HL-60/S4 (cell line): ENCODE data around the gene COL20A1.

Experiments used
- in situ Hi-C: fragments of 300-500 bp; cut with MboI; formaldehyde crosslinking; loops from 2 replicates; pipeline ENCODE4 v1.14.3; 2022; ENCODE audit warnings: low sequenced_read_pairs

COL20A1 gene

DNA sequence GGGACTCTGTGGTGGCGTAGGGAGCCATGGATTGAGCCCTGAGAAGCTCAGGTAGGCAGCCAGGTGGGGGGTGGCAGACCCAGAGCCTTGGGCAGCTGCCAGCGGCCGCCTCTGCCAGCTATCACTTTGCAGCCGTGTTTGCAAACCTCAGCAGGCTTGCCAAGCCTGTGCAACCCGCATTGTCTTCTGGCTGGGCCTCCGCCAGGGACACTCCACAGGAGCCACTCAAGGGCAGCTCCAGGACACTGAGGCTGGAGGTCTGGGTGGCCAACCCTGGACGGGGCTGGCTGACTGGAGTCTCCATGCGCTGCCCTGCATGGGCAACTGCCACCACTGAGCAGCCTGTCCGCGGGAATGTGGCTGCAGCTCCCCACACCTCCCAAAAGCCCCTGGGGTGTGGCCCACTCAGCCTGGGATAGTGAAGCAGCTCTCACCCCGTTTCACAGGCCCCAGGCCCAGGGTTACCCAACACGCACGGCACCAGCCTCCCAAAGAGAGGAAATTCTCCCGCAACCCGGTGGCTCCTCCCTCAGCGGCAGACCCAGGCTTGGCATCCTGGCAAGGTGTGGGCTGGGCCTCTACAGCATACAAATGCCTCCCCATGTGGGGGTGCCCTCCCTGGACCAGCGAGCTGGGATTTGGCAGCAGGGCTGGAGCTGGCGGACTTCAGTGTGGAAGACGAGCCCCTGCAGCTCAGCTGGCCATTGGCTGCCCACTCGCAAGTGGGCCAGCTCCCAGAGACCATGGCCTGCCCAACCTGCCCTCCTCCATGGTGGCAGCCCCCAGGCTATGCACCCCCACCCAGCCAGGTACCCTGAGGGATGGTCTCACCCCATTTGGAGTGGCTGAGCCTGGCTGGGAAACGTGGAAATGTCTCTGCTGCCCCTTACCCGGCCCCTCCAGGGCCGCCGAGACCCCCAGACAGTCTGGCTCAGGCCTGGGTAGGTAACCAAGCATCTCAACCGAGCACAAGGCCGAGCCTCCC, 65.2 kb downstream of the COL20A1 start:
- in situ Hi-C loops: no loop called here

DNA sequence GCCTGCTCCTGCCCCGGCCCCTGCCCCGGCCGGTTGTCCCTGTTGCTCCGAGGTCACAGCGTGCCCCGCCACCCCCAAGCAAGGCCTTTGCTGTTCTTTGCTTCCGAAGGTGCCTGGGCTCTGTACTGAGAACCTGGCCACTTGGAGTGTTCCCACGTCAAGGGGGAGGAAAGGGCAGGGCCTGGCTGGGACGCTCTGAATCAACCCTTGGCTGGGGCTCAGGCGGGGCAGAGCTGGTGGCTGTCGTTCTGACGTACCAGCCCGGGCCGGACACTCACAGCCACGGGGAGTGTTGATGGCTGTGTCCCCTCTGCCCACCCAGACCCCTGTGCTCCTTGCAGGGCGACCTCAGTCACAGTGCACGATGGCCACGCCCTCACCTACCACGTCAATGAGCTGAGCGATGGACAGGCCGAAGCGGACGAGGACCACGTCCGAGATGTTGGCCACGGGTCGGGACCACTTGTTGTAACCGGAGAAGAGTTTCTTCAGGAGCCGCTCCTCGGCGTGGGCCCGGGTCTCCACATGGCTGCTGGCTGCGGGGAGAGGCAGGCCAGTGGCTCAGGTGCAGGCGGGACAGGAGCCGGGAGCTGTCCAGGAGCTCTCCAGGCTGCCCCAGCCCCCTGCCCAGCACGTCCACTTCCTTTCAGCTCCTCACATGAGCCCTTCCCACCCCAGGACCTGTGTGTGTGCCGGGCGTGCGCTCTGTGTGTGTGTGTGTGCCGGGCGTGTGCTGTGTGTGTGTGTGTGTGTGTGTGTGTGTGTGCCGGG, 66.4 kb downstream of the COL20A1 start:
- in situ Hi-C loops: no loop called here

DNA sequence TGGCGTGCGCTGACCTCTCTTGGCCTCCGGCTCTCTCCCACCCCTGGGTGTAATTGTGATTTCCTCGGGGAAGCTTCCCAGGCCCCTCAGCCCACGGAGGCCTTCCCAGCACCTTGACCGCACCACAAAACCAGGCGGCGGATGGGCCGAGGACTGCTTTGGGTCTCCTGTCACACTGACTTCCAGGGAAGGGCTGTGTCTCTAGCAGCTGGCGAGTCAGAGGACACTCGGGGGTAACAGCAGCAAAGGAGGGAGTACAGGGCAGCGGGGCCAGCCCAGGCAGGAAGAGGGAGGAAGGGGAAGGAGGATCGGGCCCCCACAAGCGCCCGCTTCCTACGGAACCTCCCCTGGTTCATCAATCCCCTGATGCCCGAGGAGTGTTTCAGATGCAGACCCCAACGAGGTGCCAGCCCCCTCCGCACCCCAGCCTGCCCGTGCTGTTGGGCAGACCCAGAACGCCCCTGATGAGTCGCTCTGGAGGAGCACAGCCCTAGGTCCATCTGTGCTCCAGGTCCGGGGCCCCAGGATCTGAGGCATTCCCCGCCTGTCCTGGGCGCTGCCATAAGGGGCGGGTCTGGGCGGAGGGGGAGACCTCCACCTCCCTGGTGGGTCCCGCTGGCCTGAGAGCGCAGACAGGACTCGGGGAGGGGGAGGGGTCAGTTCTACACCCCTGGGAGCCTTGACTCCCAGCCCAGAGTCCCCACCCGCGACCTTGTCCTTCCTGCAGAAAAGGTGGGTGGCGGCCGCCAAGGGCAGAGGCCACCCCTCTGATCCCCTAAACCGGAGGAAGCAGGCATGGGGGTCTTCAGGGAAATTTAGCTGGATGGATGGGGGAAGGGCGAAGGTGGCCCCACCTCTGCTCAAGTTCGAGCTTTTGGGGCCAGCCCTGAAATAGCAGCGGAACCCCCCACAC, 67.2 kb downstream of the COL20A1 start:
- in situ Hi-C loops: no loop called here

DNA sequence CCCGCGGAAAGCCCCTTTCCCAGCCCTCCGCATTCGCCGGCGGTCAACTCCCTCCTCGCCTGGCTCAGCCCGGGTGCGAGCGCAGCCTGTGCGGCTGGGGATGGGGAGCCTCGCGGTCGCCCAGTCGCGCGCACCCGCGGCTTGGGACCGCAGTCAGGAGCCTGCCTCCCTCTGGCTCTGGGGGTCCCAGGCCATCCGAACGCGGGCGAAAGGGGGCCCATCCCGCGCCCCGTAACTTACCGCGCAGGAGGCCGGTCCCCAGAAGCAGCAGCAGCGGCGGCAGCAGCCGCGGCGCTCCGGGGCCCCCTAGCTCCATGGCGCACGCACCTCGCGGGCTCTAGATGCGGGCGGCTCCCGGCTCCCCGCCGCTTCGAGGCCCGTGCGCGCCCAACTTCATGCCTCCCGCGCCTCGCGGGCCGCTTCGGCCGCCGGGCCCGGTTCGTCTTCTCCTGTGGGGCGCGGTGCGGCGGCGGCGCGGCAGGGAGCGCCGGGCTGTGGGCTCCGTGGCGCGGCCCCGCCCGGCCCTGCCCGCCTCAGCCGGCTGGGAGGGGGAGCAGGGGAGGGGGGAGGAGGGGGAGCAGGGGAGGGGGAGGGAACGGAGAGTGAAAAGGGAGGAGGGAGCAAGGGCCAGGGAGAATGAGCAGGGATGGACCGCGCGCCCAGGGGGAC, 68.0 kb downstream of the COL20A1 start, which contains the start of gene CHRNA4:
CHRNA4 (minus strand) TSS at position 500 of the 669 bp plus-strand sequence; CDS start at position 316, 184 bp downstream.
- in situ Hi-C loops: no loop called here

DNA sequence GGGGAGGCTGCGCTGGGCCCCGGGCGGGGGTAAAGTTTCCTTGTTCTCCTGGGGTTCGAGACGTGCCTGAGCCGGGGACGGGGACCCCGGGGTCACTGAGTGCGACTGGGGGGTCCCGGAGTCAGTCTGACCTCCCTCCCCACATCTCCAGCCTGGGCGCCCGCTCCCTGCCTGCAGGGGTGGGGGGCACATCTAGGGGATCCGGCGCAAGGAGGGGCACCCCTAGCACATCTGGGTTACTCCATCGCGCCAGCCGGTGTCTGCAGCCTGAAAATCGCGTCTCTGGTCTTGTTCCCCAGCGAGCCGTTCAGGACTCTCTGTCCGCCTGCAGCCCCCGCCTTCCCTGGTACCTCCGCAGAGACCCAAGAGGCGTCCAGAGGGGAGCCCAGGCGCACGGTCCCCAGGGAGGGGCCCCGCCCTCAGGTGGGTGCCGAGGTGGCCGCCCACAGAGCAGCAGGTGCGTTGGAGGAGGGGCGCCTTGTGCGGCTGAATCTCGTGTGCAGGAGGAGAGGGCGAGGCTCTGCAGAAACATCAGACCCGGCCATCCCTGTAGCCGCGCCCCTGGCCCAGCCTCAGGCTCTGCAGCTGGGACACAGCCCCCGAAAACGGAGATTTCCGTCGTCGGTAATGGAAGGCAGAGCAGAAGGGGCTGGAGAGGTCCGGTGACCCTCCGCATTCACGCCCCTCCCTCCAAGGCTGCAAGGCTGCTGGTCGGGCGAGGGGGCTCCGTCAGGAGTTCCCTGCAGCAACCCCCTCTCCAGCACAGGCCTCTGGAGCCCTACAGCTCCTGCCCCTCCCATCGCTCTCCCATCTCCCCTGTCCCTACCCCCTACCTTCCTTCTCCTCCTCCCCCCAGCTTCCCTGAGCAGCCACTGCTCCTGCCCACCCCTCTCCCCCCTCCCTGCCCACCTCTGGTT, 68.8 kb downstream of the COL20A1 start:
- in situ Hi-C loops: no loop called here

DNA sequence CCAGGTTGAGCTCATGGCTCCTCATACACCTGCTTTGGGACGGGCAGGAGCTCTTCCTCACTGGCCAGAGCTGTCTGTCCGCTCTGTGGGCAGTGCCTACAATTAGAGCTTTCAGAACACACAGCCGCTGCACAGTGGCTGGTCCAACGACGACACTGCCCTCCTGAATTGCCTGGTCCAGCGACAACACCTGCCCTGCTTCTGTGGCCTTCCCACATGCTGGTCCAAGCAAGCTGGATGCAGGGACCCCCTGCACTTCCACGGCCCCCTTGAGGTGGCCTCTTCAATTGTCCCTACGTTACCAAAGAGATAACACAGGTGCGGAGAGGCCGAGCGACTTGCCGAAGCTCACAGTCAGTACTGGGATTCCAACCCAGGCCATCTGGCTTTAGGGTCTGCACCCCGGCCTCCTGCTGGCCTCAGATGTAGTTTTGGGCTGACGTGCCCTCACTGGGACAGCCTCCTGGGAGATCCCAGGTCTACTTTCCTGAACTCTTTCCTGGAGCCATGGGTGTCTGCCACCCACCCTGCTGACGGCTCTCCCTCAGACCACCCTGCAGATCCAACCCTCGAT, 69.5 kb downstream of the COL20A1 start:
- in situ Hi-C loops: no loop called here

DNA sequence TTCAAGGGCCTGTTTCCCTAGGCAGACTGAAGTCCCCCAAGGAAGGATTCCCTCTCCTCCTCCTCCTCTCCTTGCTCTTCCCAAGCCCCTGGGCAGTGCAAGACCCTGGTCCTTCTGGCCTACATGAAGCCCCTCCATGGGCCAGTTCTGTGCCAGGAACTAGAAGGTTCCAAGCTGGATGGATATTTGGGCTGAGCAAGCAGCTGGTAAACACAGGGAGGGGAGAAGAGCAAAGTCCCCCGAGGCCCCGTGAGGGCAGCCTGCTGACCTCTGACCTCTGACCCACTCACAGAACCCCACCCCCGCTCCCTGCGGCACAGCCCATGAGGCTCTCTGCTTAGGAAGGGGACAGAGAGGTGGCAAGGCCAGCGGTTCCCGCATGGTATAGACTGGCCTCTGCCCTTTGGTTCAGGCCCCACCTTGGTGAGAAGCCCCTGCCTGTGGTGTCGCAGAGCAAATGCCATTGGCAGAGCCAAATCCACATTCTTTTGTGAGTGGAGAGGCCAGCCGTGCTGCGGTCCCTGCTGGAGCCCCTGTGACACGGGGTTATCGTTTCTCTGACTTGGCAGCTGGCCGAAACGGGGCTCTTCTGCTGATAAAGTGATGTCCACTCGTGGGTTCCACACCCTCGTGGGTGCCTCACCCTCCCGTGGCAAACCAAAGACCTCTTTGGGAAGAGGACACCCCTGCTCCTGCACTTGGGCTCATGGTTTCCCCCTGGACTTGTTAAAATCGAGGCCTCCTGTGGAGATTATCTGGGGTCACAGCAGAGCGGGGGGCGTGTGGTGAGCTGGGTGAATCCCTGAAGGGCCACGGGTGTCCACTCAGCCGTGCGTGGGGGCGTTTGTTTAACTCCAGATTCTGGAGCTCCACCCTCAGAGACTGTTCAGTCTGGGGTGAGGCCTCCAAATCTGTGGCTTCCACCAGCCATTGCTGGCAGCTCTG, 70.3 kb downstream of the COL20A1 start:
- in situ Hi-C loops: no loop called here

DNA sequence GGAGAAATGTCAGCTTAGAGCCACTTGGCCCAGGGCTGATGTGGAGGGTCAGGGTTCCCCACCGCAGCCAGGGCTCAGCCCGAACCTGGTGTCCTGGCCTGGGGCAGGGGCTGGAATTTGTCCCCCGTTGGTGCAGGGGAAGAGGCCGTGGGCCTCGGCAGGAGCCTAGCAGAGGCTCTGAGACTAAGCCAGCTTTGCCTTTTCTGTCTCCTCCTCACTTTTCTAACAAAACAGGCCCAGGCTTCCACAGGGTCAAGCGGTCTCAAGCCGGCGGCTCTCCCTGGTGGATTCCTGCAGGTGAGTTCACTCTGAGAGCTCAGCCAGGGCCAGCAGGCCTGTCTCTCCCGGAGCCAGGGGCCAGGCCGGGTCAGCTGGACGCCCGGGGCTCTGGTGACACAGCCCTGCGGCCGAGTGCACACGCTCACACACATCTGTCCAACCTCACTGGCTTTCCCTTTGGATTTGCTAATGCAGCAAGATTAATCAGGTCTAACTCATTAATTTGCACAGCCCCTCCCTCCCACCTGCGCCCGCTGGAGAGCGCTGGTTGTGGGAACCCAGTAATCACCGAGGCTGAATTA, 71.1 kb downstream of the COL20A1 start:
- in situ Hi-C loops: no loop called here

DNA sequence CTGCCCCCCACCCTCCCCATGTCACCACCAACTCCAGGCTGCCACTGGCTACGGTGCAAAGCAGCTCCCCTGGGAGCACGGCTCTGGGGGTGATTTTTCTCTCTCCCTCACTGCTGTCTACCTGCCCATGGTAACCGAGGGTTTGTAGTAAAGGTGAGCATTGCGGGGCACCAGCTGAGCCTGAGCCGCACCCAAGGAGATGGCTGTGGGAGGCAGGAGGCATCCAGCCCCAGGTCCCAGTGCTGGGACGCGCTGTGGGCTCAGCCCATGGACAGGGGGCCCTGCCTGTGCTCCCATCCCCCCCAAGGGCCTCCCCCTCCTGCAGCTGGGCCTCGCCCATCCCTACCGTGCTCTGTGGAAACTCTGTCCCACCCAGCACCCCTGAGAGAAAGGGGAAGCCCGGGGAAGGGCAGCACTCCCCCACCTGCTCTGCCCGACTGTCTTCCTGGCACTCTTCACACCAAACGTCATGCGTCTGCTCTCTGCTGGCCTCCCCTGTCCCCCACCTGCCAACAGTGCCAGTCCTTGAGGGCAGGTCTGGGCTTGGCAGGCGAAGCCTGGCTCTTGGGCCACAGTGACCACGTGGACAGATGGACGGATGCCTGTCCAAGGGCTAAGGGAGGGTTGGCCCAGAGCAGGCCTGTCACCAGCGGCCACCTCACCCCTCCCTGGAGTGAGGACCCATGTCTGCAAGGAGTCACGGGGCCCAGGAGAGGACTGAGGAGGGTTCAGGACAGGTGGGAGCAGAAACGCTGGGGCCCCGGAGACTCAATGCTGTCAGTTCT, 72.0 kb downstream of the COL20A1 start:
- in situ Hi-C loops: no loop called here

DNA sequence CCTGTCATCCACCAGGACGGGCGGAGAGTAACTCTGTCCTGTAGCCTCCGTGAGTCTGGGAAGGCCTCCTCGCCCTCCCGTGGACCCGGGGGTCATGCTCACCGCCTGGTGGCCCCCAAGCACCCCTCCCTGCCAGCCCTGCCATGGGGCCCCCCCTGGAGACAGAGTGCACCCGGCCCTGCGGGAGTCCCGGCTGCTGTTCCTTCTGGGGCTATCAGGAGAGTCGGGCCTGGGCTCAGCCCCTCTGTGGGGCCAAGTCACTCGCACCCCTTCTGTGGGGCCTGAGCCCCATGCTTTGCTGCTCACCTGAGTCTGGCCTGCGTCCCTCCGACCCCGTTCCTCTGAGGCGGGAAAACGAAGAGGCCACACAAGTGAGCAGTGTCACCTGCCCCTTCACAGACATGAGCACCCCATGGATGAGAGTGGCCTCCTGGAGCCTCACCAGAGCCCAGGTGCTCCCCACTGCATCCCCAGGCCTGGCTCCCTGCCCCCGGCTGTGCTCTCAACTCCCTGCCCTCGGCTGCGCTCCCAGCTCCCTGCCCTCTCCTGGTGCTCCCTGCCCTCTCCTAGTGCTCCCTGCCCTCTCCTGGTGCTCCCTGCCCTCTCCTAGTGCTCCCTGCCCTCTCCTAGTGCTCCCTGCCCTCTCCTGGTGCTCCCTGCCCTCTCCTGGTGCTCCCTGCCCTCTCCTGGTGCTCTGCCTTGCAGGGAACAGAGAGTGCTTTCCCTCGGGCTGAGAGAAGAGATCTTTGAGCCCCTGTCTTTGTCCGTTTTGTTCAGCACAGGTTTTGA, 72.8 kb downstream of the COL20A1 start:
- in situ Hi-C loops: no loop called here

DNA sequence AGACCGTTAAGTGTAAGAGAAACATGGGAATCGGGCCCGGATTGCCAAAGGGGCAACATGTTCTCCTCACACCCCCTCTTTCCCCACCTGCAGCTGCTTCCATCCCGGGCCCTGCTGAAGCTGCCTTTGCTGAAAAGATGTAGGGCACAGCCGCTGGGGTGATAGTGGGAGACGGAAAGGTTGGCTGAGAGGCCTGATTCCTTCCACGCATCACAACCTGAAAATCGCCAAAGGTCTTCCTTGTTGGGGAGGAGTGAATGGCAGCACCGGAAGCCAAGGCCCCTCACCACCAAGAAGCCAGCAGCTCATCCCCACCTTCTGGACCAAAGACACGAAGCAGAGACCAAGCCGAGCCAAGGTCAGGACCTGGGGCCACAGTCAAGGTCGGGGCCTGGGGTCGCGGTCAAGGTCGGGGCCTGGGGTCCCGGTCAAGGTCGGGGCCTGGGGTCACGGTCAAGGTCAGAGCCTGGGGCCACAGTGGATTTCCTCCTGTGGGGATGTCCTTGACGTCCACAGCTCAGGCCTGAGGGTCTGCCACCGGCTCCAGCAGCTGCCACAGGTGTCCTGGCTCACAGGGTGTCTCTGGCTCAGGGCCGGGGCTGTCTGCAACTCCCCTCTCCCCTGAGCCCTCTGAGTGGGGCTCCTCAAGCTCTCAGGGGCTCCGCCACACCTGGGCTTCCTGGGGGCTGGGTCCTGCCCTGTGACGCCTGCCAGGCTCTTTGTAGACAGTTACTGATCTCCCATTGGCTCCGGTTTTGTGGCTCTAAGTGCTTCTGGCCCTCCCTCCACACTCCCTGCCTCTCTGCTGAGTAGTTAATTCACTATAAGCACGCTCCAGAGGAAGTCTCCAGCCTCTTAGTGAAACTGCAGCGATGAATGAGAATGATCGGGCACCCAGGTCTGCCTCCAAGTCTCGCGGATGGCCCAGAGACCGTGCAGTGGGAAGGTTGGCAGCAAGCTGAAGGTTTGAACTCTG, 73.7 kb downstream of the COL20A1 start:
- in situ Hi-C loops: no loop called here

DNA sequence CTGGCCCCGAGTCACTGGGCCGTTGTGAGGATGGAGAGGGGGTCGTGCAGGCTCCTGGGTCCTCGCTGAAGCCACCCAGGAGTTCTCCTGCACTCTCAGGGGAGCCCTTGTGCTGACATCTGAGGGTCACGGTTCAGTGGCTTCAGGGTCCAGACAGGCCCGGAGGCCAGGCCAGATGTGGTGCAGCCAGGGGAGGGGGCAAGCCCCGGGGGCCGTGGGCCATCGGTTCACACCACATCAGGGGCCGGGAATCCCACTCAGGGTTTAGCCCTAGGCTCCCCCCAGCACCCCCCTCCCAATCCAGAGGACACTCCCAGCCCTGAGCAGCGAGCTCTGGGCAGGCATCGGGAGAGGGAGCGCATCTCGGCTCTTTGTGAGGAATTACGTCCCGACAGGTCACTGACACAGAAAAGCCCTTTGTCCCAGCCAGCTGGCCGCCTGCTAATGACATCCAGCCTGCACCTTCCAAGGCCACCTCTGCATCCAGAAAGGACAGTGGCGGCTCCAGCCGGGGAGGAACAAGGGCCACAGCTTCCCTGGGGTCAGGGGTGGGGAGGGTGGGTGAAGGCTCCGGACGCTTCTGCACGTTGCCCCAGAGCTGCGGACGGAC, 74.6 kb downstream of the COL20A1 start:
- in situ Hi-C loops: no loop called here

DNA sequence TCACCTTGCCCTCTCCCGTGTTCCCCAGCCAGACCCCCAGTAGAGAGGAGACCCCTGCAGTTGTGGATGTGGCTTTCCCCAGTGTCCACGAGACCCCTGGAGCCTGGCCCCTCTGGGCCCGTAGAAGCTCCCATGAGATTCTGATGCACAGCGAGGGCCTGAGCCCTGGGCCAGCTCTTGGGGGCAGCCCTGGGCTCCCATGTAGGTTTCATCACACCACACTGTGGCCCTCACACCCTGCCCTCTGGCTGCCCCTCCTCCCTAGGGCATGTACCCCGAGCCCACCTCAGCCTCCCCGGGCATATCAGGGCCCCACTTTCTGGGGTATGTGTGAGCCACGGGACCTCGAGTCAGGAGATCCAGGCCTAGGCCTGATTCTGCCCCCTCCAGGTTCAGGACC, 75.2 kb downstream of the COL20A1 start:
- in situ Hi-C loops: no loop called here

DNA sequence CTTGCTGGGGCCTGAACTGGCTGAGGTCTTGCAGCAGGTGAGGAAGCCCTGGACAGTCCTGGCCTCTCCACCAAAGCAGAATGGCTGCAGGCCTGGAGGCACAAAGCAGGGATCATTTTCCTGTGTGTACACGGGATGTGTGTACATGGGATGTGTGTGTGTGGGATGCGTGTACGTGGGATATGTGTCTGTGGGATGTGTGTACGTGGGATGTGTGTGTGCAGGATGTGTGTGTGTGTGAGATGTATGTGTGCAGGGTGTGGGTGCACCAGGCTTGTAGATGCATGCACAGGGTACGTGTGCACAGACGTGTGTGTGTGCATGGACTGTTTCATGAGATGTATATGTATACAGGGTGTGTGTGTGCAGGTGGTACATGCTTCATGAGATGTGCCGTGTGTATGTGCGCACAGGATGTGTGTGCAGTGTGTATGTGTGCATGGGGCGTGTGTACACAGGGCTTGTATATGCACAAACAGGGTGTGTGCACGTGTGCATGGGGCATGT, 76.1 kb downstream of the COL20A1 start:
- in situ Hi-C loops: no loop called here
